Measurements from ENCODE around the gene ZBTB18. TPM values are rescaled to one million over a fixed set of nuclear protein-coding genes. Genes with fewer than 3 reads are reported as not detected.

Gene ZBTB18
- total and polyA plus RNA-seq, 4 donors = 8.9 to 21.3 (median 18.4) TPM

- Histone ChIP-seq H3K9ac (ENCODE audit: insufficient read depth in 1 of 2, low read length in 2 of 2) (no peak overlapping the region), H3K27ac (ENCODE audit: low read depth in 1 of 2, low read length in 1 of 2) (no peak overlapping the region), H3K4me3 (no peak overlapping the region), H3K27me3 (ENCODE audit: control insufficient read depth in 3 of 3, insufficient read depth in 3 of 3, low read length in 2 of 3) (peaks cover 0 to 4% (median 0%) of the 10 kb centered on the region in 3 donors), H3K36me3 (ENCODE audit: control insufficient read depth in 4 of 4, insufficient read depth in 4 of 4, low read length in 4 of 4) (no peaks in the 10 kb centered on the region), H3K9me3 (ENCODE audit: control insufficient read depth in 4 of 4, insufficient read depth in 3 of 4, low read length in 3 of 4) (peaks cover 0 to 2% (median 0%) of the 10 kb centered on the region in 4 donors), H3K4me1 (ENCODE audit: control insufficient read depth in 5 of 5, insufficient read depth in 5 of 5, low read length in 5 of 5) (peaks cover 0 to 10% (median 0%) of the 10 kb centered on the region in 5 donors)
- WGBS, 2 donors = 85% methylated on average over 11 of the region's 11 CpGs
- DNase-seq = no peak
- TF ChIP-seq, protein P1, sequence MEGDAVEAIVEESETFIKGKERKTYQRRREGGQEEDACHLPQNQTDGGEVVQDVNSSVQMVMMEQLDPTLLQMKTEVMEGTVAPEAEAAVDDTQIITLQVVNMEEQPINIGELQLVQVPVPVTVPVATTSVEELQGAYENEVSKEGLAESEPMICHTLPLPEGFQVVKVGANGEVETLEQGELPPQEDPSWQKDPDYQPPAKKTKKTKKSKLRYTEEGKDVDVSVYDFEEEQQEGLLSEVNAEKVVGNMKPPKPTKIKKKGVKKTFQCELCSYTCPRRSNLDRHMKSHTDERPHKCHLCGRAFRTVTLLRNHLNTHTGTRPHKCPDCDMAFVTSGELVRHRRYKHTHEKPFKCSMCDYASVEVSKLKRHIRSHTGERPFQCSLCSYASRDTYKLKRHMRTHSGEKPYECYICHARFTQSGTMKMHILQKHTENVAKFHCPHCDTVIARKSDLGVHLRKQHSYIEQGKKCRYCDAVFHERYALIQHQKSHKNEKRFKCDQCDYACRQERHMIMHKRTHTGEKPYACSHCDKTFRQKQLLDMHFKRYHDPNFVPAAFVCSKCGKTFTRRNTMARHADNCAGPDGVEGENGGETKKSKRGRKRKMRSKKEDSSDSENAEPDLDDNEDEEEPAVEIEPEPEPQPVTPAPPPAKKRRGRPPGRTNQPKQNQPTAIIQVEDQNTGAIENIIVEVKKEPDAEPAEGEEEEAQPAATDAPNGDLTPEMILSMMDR (IDR thresholded peaks at IDR 0.05; ENCODE audit: control extremely low read depth, extremely low read depth) = no peak
- ATAC-seq (ENCODE audit: insufficient read depth, low FRiP score) = no peak
Measured at GRCh38 chr1:244092964-244093638, 42.0 kb downstream of the ZBTB18 start.

- TF ChIP-seq, protein P1 (IDR thresholded peaks at IDR 0.05; ENCODE audit: control extremely low read depth, extremely low read depth) = no peak
- DNase-seq (no peak), ATAC-seq (ENCODE audit: insufficient read depth, low FRiP score) (no peak)
- 86 to 90% methylated on average over 9 of the region's 9 CpGs for WGBS, 2 donors
- Histone ChIP-seq H3K27me3 (ENCODE audit: control insufficient read depth in 3 of 3, insufficient read depth in 3 of 3, low read length in 2 of 3) (peaks cover 0 to 18% (median 6%) of the 10 kb centered on the region in 3 donors), H3K4me1 (ENCODE audit: control insufficient read depth in 5 of 5, insufficient read depth in 5 of 5, low read length in 5 of 5) (peaks cover 0 to 4% (median 0%) of the 10 kb centered on the region in 5 donors), H3K4me3 (no peak overlapping the region), H3K9ac (ENCODE audit: insufficient read depth in 1 of 2, low read length in 2 of 2) (no peak overlapping the region), H3K27ac (ENCODE audit: low read depth in 1 of 2, low read length in 1 of 2) (no peak overlapping the region), H3K36me3 (ENCODE audit: control insufficient read depth in 4 of 4, insufficient read depth in 4 of 4, low read length in 4 of 4) (no peaks in the 10 kb centered on the region), H3K9me3 (ENCODE audit: control insufficient read depth in 4 of 4, insufficient read depth in 3 of 4, low read length in 3 of 4) (peaks cover 0 to 7% (median 0%) of the 10 kb centered on the region in 4 donors)
Measured at GRCh38 chr1:244094880-244095528, 43.9 kb downstream of the ZBTB18 start.

DNA sequence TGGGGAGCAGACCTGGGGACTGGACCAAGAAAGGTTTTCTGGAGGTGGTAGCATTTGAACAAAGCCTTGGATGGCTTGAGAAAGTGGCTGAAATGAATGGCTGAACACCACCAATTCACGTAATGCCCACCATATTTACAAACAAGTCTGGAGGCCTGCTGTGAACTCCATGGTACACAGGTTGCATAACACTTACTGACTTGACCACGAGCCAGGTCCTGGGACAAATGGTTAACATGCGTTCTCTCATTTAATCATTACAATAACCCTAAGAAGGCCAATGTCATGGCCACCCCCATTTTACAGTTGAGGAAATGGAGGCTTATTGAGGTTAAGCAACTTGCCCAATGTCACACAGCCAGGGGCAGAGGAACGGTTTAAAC lies 44.4 kb downstream of the ZBTB18 start:
- TF ChIP-seq, protein P1 (IDR thresholded peaks at IDR 0.05; ENCODE audit: control extremely low read depth, extremely low read depth) = no peak
- Histone ChIP-seq H3K9me3 (ENCODE audit: control insufficient read depth in 4 of 4, insufficient read depth in 3 of 4, low read length in 3 of 4) (peaks cover 0 to 7% (median 0%) of the 10 kb centered on the region in 4 donors), H3K4me3 (no peak overlapping the region), H3K27me3 (ENCODE audit: control insufficient read depth in 3 of 3, insufficient read depth in 3 of 3, low read length in 2 of 3) (peaks cover 0 to 18% (median 6%) of the 10 kb centered on the region in 3 donors), H3K9ac (ENCODE audit: insufficient read depth in 1 of 2, low read length in 2 of 2) (no peak overlapping the region), H3K4me1 (ENCODE audit: control insufficient read depth in 5 of 5, insufficient read depth in 5 of 5, low read length in 5 of 5) (peaks cover 0 to 5% (median 2%) of the 10 kb centered on the region in 5 donors), H3K27ac (ENCODE audit: low read depth in 1 of 2, low read length in 1 of 2) (no peak overlapping the region), H3K36me3 (ENCODE audit: control insufficient read depth in 4 of 4, insufficient read depth in 4 of 4, low read length in 4 of 4) (no peaks in the 10 kb centered on the region)
- 86 to 91% methylated on average over 4 of the region's 4 CpGs for WGBS, 2 donors
- no peak for ATAC-seq (ENCODE audit: insufficient read depth, low FRiP score)
- no peak for DNase-seq
